ENCODE measurements around the gene CDK2AP2. TPM values are rescaled to one million over a fixed set of nuclear protein-coding genes. Genes with fewer than 3 reads are reported as not detected.

The CDK2AP2 gene
- total and polyA plus RNA-seq, 2 of the 8 experiments (the other 6 are each of a cell fraction or from before 2014, with no cell fraction given), result 49.6 to 65.1 TPM

DNA sequence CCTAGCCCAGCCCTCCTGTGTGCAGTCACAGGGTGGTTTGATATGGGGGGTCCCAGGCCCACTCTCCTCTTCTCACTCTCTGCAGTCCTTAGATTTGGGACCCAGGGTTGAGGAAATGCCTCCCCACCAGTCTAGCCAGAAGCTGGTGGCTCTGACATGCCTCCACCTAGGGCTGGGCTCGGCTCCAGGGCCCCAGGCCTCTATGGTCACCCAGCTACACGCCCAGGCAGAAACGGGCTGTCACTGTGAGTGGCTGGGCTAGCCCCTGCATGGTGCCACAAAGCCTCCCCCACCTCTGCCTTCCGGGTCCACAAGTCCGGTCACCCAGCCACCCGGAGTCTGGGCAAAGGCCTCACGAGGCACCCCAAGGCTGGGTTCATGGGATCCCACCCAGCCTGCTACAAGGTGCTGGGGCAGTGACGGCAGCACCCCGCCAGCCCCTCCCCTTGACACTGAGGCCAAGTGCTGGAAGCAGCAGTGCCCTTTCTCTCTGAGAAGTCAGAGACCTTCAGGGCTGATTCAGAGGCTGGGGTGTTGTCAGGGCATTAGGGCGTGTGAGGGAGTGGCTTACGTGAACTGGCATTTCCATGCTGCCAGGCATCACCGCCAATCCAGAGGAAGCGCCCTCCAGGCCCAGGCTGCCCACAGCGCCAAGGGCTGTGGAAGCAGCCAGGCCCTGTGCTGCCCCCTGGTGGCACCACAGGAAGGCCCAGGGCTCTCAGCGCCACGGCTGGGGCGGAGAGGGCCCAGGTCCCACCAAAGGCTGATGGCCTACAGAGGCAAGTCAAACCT, 2.2 kb downstream of the CDK2AP2 start (continued):
- TF ChIP-seq RAD21 (IDR thresholded peaks at IDR 0.05 in 1 of 2, conservative IDR thresholded peaks at IDR 0.05 in 1 of 2; ENCODE audit: low read depth in 2 of 2, low read length in 2 of 2) (peak; percentile 74 to 86), YY1 (IDR thresholded peaks at IDR 0.05; ENCODE audit: low read depth, low read length) (peak; percentile 75; the same call in 1 of the 2 replicates), SP1 (IDR thresholded peaks at IDR 0.05; ENCODE audit: low read depth, low read length) (no peak), EGR1 (IDR thresholded peaks at IDR 0.05; ENCODE audit: borderline replicate concordance, low read depth, low read length) (no peak), BACH1 (IDR thresholded peaks at IDR 0.05; ENCODE audit: low read length) (no peak; the same call in 1 of the 2 replicates), RNF2 (IDR thresholded peaks at IDR 0.05; ENCODE audit: borderline replicate concordance, low read depth, low read length, missing control alignments, poor library complexity, severe bottlenecking) (no peak), POLR2AphosphoS5 (IDR thresholded peaks at IDR 0.05; ENCODE audit: low read depth, low read length) (no peak), CREB1 (IDR thresholded peaks at IDR 0.05) (0 out of 2 replicates have a peak, but pooled peaks have one; percentile 16), BRCA1 (IDR thresholded peaks at IDR 0.05; ENCODE audit: low read depth, low read length) (no peak), SAP30 (IDR thresholded peaks at IDR 0.05; ENCODE audit: insufficient read depth, insufficient replicate concordance, low read length) (no peak), NRF1 (IDR thresholded peaks at IDR 0.05; ENCODE audit: low read depth, low read length) (no peak), TBP (IDR thresholded peaks at IDR 0.05; ENCODE audit: low read depth, low read length) (no peak), GTF2F1 (IDR thresholded peaks at IDR 0.05; ENCODE audit: borderline replicate concordance, low read depth, low read length) (no peak), RBBP5 (IDR thresholded peaks at IDR 0.05; ENCODE audit: borderline replicate concordance, low read depth, low read length) (no peak)
- TF ChIP-seq, protein P1, sequence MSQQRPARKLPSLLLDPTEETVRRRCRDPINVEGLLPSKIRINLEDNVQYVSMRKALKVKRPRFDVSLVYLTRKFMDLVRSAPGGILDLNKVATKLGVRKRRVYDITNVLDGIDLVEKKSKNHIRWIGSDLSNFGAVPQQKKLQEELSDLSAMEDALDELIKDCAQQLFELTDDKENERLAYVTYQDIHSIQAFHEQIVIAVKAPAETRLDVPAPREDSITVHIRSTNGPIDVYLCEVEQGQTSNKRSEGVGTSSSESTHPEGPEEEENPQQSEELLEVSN (IDR thresholded peaks at IDR 0.05), result no peak
- TF ChIP-seq, protein P2, sequence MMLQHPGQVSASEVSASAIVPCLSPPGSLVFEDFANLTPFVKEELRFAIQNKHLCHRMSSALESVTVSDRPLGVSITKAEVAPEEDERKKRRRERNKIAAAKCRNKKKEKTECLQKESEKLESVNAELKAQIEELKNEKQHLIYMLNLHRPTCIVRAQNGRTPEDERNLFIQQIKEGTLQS (IDR thresholded peaks at IDR 0.05; ENCODE audit: insufficient read depth, low read depth, low read length), result no peak
